ENCODE results near the gene SF3A2.

GRCh38 chr19:2288338-2288817, 51.8 kb downstream of the SF3A2 start:
- TF ChIP-seq, protein P1, sequence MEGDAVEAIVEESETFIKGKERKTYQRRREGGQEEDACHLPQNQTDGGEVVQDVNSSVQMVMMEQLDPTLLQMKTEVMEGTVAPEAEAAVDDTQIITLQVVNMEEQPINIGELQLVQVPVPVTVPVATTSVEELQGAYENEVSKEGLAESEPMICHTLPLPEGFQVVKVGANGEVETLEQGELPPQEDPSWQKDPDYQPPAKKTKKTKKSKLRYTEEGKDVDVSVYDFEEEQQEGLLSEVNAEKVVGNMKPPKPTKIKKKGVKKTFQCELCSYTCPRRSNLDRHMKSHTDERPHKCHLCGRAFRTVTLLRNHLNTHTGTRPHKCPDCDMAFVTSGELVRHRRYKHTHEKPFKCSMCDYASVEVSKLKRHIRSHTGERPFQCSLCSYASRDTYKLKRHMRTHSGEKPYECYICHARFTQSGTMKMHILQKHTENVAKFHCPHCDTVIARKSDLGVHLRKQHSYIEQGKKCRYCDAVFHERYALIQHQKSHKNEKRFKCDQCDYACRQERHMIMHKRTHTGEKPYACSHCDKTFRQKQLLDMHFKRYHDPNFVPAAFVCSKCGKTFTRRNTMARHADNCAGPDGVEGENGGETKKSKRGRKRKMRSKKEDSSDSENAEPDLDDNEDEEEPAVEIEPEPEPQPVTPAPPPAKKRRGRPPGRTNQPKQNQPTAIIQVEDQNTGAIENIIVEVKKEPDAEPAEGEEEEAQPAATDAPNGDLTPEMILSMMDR (IDR thresholded peaks at IDR 0.05; ENCODE audit: insufficient read depth, low read length, poor library complexity, severe bottlenecking) = no peak
- no peak for TF ChIP-seq EZH2phosphoT487 (conservative IDR thresholded peaks at IDR 0.05; ENCODE audit: low read length)

All from SU-DHL-6 (cell line).